Brain microvascular endothelial cell (primary cell): ENCODE results near the gene GLT8D2.

Experiments used
- DNase-seq: peaks from one replicate; pipeline ENCODE4 v3.0.0-alpha.2; 2020
- H3K27ac ChIP-seq: fragments of 250-450 bp; sonication (Bioruptor Pico); 2 replicates; pipeline ENCODE4 v1.5.1; 2020; ENCODE audit warnings: mild to moderate bottlenecking, moderate library complexity
- H3K27me3 ChIP-seq: fragments of 250-450 bp; sonication (Bioruptor Pico); replicated peaks from 2 replicates; pipeline ENCODE4 v1.5.1; 2020; ENCODE audit warnings: mild to moderate bottlenecking
- H3K36me3 ChIP-seq: fragments of 250-450 bp; sonication (Bioruptor Pico); replicated peaks from 2 replicates; pipeline ENCODE4 v1.5.1; 2020; ENCODE audit warnings: mild to moderate bottlenecking
- H3K4me3 ChIP-seq: 2 replicates; pipeline ENCODE4 v1.5.1; 2011; ENCODE audit warnings: low read depth, mild to moderate bottlenecking, control low read depth, low read length, moderate library complexity
- CTCF ChIP-seq: IDR thresholded peaks from 2 replicates; pipeline ENCODE4 v1.5.1; 2011; ENCODE audit warnings: low read depth, mild to moderate bottlenecking, moderate library complexity, low read length, control low read depth, inconsistent platforms; ENCODE audit errors: missing control alignments
- in situ Hi-C: cut with HindIII; loops from 2 replicates; pipeline ENCODE4 v1.10.0; 2017; ENCODE audit warnings: low sequenced_read_pairs, low pct_ligation_motif_present

The GLT8D2 gene

DNA sequence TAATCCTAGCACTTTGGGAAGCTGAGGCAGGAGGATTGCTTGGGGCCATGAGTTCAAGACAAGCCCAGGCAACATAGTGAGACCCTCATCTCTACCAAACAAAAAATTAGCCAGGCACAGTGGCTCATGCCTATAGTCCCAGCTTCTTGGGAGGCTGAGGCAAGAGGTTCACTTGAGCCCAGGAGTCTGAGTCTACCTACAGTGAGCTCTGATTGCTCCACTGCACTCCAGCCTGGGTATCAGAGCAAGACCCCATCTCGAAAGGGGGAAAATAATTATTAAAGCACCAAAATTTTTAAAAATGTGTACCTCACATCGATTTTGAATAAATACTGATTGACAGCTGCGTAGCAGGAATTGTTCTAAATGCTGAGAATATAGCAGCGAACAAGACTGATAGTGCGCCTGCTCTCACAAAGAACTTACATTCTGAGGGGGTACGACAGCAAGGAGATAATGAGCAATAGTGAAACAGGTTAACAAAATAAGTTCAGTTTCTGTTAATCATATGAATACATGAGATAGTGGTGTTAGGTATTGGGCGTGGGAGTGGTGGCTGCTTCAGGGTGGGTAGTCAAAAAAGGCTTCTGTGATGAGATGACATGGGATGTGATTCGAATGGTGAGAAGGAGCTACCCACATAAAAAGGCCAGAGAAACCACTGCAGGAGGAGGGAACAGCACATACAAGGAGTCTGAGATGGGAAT is 33.9 kb upstream of the GLT8D2 start:
- in situ Hi-C loops = no loop called here
- DNase-seq = no peak
- Histone ChIP-seq H3K4me3 (no peak overlapping the region), H3K27me3 (no peaks in the 10 kb centered on the region), H3K36me3 (peaks cover 12% of the 10 kb centered on the region), H3K27ac (no peak overlapping the region)
- no peak for TF ChIP-seq CTCF

GRCh38 chr12:104080764-104081163 is 30.8 kb upstream of the GLT8D2 start:
- no peak overlapping the region for H3K4me3 ChIP-seq
- no peaks in the 10 kb centered on the region for H3K27me3 ChIP-seq
- no peak for DNase-seq
- in situ Hi-C loops = no loop called here
- TF ChIP-seq CTCF = no peak
- no peak overlapping the region for H3K27ac ChIP-seq
- H3K36me3 ChIP-seq = peaks cover 3% of the 10 kb centered on the region

DNA sequence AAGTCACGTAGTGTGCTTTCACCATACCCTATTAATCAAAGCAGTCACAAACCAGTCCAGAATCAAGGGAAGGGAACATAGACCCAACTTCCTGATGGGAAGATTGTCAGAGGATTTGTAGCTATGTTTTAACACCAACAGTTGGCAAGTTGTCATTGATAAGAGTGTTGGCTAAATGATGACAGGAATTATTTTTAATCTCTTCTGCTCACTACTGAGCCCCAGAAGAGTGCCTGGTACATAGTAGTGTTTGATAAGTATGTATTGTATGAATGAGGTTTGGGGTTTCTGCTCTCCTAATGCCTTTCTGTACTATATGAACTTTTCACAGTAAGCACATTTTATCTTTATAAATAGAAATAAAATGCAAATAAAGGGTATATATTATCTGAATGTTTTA is 29.0 kb upstream of the GLT8D2 start:
- TF ChIP-seq CTCF = no peak

DNA sequence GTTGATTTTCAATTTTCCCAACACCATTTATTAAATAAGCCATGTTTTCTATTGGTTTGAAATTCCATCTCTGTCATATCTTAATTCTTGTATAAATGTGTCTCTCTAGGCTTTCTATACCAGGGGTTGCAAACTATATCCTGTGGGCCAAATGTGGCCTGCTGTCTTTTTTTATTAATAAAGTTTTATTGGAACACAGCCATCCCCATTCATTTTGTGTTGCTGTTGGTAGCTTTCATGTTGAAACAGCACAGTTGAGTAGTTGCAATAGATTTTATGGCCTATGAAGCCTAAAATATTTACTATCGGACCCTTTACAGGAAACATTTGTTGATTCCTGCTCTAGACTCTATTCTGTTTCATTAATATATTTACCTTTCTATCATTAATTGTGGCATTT is 23.7 kb upstream of the GLT8D2 start:
- Histone ChIP-seq H3K27ac (no peak overlapping the region), H3K36me3 (peaks cover 2% of the 10 kb centered on the region), H3K27me3 (no peaks in the 10 kb centered on the region), H3K4me3 (no peak overlapping the region)
- in situ Hi-C loops = no loop called here
- no peak for TF ChIP-seq CTCF
- DNase-seq = no peak

More for the DNA sequence above, 29.0 kb upstream of the GLT8D2 start:
- DNase-seq = no peak
- peaks cover under 1% of the 10 kb centered on the region for H3K36me3 ChIP-seq
- no peak overlapping the region for H3K27ac ChIP-seq
- no peaks in the 10 kb centered on the region for H3K27me3 ChIP-seq
- H3K4me3 ChIP-seq = no peak overlapping the region
- in situ Hi-C loops = no loop called here

DNA sequence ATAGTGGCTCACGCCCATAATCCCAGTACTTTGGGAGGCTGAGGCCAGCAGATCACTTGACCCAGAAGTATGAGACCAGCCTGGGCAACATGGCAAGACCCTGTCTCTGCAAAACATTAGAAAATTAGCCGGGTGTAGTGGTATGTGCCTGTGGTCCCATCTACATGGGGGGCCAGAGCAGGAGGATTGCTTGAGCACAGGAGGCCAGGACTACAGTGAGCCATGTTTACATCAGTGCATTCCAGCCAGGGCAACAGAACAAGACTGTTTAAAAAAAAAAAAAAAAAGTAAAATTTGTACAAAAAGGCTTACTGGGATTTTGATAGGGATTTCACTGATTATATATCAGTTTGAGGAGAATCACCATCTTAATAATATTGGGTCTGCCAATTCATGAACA is 22.1 kb upstream of the GLT8D2 start:
- H3K36me3 ChIP-seq = peaks cover 5% of the 10 kb centered on the region
- no peak for DNase-seq
- no peak overlapping the region for H3K4me3 ChIP-seq
- in situ Hi-C loops = no loop called here
- TF ChIP-seq CTCF = no peak
- H3K27me3 ChIP-seq = no peaks in the 10 kb centered on the region
- no peak overlapping the region for H3K27ac ChIP-seq
